HEK293T (cell line): Measurements from ENCODE around the gene FERD3L.

Source experiments
- ARNT ChIP-seq: fragments of 450-650 bp; IDR thresholded peaks from 2 replicates; pipeline ENCODE4 v1.6.1; 2017; ENCODE audit warnings: mild to moderate bottlenecking
- CTBP1 ChIP-seq: fragments of 450-650 bp; IDR thresholded peaks from 2 replicates; pipeline ENCODE4 v1.6.1; 2016; ENCODE audit warnings: borderline replicate concordance
- ELF4 ChIP-seq: fragments of 450-650 bp; IDR thresholded peaks from 2 replicates; pipeline ENCODE4 v1.6.1; 2017; ENCODE audit warnings: antibody characterized with exemption
- FOXA1 ChIP-seq: fragments of 450-650 bp; IDR thresholded peaks from 2 replicates; pipeline ENCODE4 v1.6.1; 2016; ENCODE audit warnings: mild to moderate bottlenecking
- FOXK2 ChIP-seq: fragments of 450-650 bp; IDR thresholded peaks from 2 replicates; pipeline ENCODE4 v1.6.1; 2016; ENCODE audit warnings: mild to moderate bottlenecking
- FOXM1 ChIP-seq: fragments of 450-650 bp; IDR thresholded peaks from 2 replicates; pipeline ENCODE4 v1.6.1; 2017; ENCODE audit warnings: mild to moderate bottlenecking, borderline replicate concordance
- L3MBTL2 ChIP-seq: fragments of 450-650 bp; conservative IDR thresholded peaks from 2 replicates; pipeline ENCODE4 v1.6.1; 2016; ENCODE audit warnings: mild to moderate bottlenecking
- NFRKB ChIP-seq: fragments of 450-650 bp; IDR thresholded peaks from 2 replicates; pipeline ENCODE4 v1.6.1; 2016; ENCODE audit warnings: mild to moderate bottlenecking, moderate library complexity
- SP1 ChIP-seq: fragments of 450-650 bp; IDR thresholded peaks from 2 replicates; pipeline ENCODE4 v1.6.1; 2017
- SUZ12 ChIP-seq: fragments of 450-650 bp; IDR thresholded peaks from 2 replicates; pipeline ENCODE4 v1.6.1; 2016; ENCODE audit warnings: mild to moderate bottlenecking
- TARDBP ChIP-seq: fragments of 450-650 bp; IDR thresholded peaks from 2 replicates; pipeline ENCODE4 v1.6.1; 2016
- ZNF384 ChIP-seq: fragments of 450-650 bp; IDR thresholded peaks from 2 replicates; pipeline ENCODE4 v1.6.1; 2016

DNA sequence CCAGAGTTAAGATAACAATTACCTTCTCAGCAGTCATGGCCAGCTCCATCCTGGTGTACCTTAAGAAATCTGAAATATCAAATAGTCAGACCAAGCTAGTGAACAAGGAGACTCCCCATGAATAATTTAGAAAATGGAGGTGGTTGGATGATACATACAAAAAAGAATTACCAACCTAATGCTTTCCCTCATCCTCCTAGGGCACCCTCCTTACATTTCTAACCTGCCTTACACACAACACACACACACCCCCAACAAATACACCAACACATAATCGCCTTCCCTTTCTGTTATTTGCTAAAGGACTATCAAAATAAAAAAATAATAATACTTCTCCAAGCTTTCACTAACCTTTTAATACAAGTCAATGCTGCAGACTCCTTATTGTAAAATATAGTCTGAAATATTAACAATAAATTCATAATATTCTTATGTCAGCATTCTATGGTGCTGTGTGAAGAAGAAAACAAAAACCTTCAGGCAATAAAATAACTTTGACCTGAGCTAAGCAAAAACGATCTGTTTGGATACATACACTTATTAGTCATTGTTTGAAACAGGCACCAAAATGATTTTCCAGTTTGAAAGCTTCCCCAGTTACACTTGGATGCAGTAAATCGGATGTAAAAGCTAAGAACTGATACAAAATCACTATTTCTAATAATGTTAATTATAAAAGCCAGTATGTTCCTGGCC, 31.2 kb downstream of the FERD3L start:
- TF ChIP-seq FOXM1, result no peak
- no peak for TF ChIP-seq FOXK2
- TF ChIP-seq ELF4, result no peak
- TF ChIP-seq ARNT, result no peak
- TF ChIP-seq SUZ12, result no peak
- TF ChIP-seq NFRKB, result no peak
- TF ChIP-seq SP1, result no peak
- TF ChIP-seq FOXA1, result no peak
- no peak for TF ChIP-seq ZNF384
- no peak for TF ChIP-seq TARDBP
- no peak for TF ChIP-seq CTBP1
- TF ChIP-seq L3MBTL2, result no peak
